ENCODE measurements around the gene PTPRT. TPM values are rescaled to one million over a fixed set of nuclear protein-coding genes. Genes with fewer than 3 reads are reported as not detected.
A peak's percentile ranks its signal among the peaks of the same experiment; 100 is the strongest.

PTPRT gene
- total and polyA plus RNA-seq, 2 donors (not counting 1 experiment from before 2014, with no cell fraction given), result not detected

DNA sequence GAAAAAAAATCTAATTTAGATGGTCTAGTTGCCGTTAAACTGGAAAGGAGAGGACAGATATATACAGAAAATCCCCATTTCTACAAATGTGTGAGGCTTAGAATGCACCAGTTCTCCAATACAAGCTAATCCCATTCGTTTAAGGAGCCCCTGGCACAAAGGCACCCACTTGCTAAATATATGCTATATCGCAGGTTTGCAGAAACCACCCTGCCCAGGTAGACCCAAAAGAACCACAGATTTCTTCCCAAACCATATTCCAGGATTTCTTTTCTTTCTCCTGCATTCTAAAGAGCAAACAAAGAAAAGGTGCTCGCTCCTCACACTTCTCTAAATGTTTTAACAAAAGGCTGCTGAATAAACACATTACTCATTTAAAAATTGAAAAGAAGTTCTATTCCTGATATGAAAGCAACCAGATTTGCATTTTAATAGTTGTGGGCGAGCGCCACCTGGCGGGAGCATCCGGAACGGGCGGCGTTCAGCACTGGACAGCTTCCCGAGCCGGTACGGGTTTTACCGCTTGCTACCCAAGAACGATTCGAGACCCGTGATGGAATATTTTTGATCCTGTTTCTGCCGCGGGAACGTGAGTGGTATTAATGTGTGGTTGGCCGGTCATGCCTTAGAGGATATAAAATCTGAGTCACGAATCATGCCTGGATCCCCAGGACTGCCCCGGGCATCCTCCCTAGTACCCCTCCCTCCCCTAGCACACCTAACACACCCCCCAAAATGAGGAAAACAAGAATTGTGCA, 2.1 kb downstream of the PTPRT start:
- Histone ChIP-seq H3K9ac (ENCODE audit: insufficient read depth, low read length) (no peak overlapping the region), H3K36me3 (ENCODE audit: control insufficient read depth, insufficient read depth, low read length) (no peaks in the 10 kb centered on the region), H3K9me3 (ENCODE audit: control insufficient read depth, insufficient read depth, low read depth, low read length) (no peaks in the 10 kb centered on the region), H4K20me1 (ENCODE audit: control insufficient read depth, extremely low read depth, insufficient read depth, low read length) (no peaks in the 10 kb centered on the region), H3K4me1 (ENCODE audit: control insufficient read depth, extremely low read depth, insufficient read depth, low read length) (no peaks in the 10 kb centered on the region), H3K27ac (ENCODE audit: insufficient read depth, low read length) (no peak overlapping the region), H2AFZ (ENCODE audit: low read length) (no peak overlapping the region), H3K4me2 (ENCODE audit: extremely low read depth, insufficient read depth, low read length) (no peak overlapping the region), H3K4me3 (replicated peaks in 1 of 4; ENCODE audit: control extremely low read depth in 1 of 4, insufficient read depth in 1 of 4, low read depth in 3 of 4, low read length in 4 of 4) (no peak overlapping the region), H3K27me3 (ENCODE audit: control insufficient read depth, insufficient read depth, low read length) (peaks cover 7% of the 10 kb centered on the region), H3K79me2 (ENCODE audit: control insufficient read depth, insufficient read depth, low read length) (no peaks in the 10 kb centered on the region)
- DNase-seq (ENCODE audit: low read depth in 2 of 2), result peak; percentile 27 to 54
- TF ChIP-seq EZH2 (IDR thresholded peaks at IDR 0.05; ENCODE audit: low read length, missing control alignments), result no peak
- TF ChIP-seq, protein P1, sequence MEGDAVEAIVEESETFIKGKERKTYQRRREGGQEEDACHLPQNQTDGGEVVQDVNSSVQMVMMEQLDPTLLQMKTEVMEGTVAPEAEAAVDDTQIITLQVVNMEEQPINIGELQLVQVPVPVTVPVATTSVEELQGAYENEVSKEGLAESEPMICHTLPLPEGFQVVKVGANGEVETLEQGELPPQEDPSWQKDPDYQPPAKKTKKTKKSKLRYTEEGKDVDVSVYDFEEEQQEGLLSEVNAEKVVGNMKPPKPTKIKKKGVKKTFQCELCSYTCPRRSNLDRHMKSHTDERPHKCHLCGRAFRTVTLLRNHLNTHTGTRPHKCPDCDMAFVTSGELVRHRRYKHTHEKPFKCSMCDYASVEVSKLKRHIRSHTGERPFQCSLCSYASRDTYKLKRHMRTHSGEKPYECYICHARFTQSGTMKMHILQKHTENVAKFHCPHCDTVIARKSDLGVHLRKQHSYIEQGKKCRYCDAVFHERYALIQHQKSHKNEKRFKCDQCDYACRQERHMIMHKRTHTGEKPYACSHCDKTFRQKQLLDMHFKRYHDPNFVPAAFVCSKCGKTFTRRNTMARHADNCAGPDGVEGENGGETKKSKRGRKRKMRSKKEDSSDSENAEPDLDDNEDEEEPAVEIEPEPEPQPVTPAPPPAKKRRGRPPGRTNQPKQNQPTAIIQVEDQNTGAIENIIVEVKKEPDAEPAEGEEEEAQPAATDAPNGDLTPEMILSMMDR (conservative IDR thresholded peaks at IDR 0.05 in 1 of 2, IDR thresholded peaks at IDR 0.05 in 1 of 2; ENCODE audit: low read depth in 1 of 2, low read length in 2 of 2), result peak; percentile 83 to 89

DNA sequence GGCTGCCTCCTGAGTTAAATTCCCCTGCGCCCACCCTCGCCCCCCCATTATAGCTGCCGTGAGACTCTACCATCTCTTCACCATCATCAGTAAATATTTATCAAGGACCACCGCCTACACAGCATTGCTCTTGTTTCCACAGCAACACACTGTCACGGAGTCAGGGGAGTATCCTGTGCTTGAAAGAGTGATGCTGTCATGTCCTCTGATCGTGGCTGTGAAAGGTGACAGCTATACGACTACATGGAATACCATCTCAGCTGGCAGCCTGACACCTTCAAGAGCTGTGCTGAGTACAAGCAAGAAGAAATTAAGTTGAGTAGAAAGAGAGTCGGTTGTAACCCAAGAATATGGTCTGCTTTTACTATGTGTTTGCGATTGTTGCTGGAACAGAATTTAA, 3.4 kb downstream of the PTPRT start:
- Histone ChIP-seq H3K27ac (ENCODE audit: insufficient read depth, low read length) (no peak overlapping the region), H4K20me1 (ENCODE audit: control insufficient read depth, extremely low read depth, insufficient read depth, low read length) (no peaks in the 10 kb centered on the region), H3K4me3 (replicated peaks in 1 of 4; ENCODE audit: control extremely low read depth in 1 of 4, insufficient read depth in 1 of 4, low read depth in 3 of 4, low read length in 4 of 4) (no peak overlapping the region), H3K36me3 (ENCODE audit: control insufficient read depth, insufficient read depth, low read length) (no peaks in the 10 kb centered on the region), H2AFZ (ENCODE audit: low read length) (no peak overlapping the region), H3K79me2 (ENCODE audit: control insufficient read depth, insufficient read depth, low read length) (no peaks in the 10 kb centered on the region), H3K4me2 (ENCODE audit: extremely low read depth, insufficient read depth, low read length) (no peak overlapping the region), H3K9ac (ENCODE audit: insufficient read depth, low read length) (no peak overlapping the region), H3K9me3 (ENCODE audit: control insufficient read depth, insufficient read depth, low read depth, low read length) (no peaks in the 10 kb centered on the region), H3K27me3 (ENCODE audit: control insufficient read depth, insufficient read depth, low read length) (peaks cover 7% of the 10 kb centered on the region), H3K4me1 (ENCODE audit: control insufficient read depth, extremely low read depth, insufficient read depth, low read length) (no peaks in the 10 kb centered on the region)
- no peak for DNase-seq (ENCODE audit: low read depth in 2 of 2)
- TF ChIP-seq, protein P1 (conservative IDR thresholded peaks at IDR 0.05 in 1 of 2, IDR thresholded peaks at IDR 0.05 in 1 of 2; ENCODE audit: low read depth in 1 of 2, low read length in 2 of 2), result no peak
- no peak for TF ChIP-seq EZH2 (IDR thresholded peaks at IDR 0.05; ENCODE audit: low read length, missing control alignments)

DNA sequence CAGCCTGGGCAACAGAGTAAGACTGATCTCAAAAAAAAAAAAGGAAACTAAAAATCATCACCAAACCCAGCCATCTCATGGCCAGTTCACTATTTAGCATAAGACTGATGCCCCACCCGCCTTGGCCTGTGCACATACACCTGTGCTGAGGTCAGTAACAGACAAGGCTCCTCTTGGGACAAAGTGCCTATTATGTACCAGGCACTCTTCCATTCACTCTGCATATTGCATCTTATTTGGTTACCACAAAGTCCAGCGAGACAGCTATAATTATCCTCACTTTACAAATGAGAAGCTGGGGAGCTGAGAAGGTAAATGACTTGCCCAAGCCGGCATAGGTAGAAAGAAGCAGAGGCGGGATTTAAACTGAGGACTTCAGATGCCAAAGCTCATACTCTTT, 3.8 kb downstream of the PTPRT start:
- H3K4me3 ChIP-seq (replicated peaks in 1 of 4; ENCODE audit: control extremely low read depth in 1 of 4, insufficient read depth in 1 of 4, low read depth in 3 of 4, low read length in 4 of 4), result no peak overlapping the region
- H3K36me3 ChIP-seq (ENCODE audit: control insufficient read depth, insufficient read depth, low read length), result no peaks in the 10 kb centered on the region
- no peak overlapping the region for H2AFZ ChIP-seq (ENCODE audit: low read length)
- TF ChIP-seq, protein P1 (conservative IDR thresholded peaks at IDR 0.05 in 1 of 2, IDR thresholded peaks at IDR 0.05 in 1 of 2; ENCODE audit: low read depth in 1 of 2, low read length in 2 of 2), result no peak
- TF ChIP-seq EZH2 (IDR thresholded peaks at IDR 0.05; ENCODE audit: low read length, missing control alignments), result no peak
- H3K9ac ChIP-seq (ENCODE audit: insufficient read depth, low read length), result no peak overlapping the region
- H3K9me3 ChIP-seq (ENCODE audit: control insufficient read depth, insufficient read depth, low read depth, low read length), result no peaks in the 10 kb centered on the region
- no peak overlapping the region for H3K27ac ChIP-seq (ENCODE audit: insufficient read depth, low read length)
- no peak for DNase-seq (ENCODE audit: low read depth in 2 of 2)
- no peaks in the 10 kb centered on the region for H4K20me1 ChIP-seq (ENCODE audit: control insufficient read depth, extremely low read depth, insufficient read depth, low read length)
- H3K4me2 ChIP-seq (ENCODE audit: extremely low read depth, insufficient read depth, low read length), result no peak overlapping the region
- H3K27me3 ChIP-seq (ENCODE audit: control insufficient read depth, insufficient read depth, low read length), result peaks cover 7% of the 10 kb centered on the region
- no peaks in the 10 kb centered on the region for H3K79me2 ChIP-seq (ENCODE audit: control insufficient read depth, insufficient read depth, low read length)
- H3K4me1 ChIP-seq (ENCODE audit: control insufficient read depth, extremely low read depth, insufficient read depth, low read length), result no peaks in the 10 kb centered on the region
